GM21447 (cell line): ENCODE results near the gene ZBTB12.
"Not testable (repeated sequence)": the region's sequence is repeated elsewhere in the genome, so short reads cannot be mapped to it uniquely, and the experiment has no call there.

Source experiments
- ATAC-seq: cut with Tn5 transposase; IDR thresholded peaks from one replicate; pipeline ENCODE4 v1.9.1; 2021; ENCODE audit not compliant: unreplicated experiment

ZBTB12 gene

DNA sequence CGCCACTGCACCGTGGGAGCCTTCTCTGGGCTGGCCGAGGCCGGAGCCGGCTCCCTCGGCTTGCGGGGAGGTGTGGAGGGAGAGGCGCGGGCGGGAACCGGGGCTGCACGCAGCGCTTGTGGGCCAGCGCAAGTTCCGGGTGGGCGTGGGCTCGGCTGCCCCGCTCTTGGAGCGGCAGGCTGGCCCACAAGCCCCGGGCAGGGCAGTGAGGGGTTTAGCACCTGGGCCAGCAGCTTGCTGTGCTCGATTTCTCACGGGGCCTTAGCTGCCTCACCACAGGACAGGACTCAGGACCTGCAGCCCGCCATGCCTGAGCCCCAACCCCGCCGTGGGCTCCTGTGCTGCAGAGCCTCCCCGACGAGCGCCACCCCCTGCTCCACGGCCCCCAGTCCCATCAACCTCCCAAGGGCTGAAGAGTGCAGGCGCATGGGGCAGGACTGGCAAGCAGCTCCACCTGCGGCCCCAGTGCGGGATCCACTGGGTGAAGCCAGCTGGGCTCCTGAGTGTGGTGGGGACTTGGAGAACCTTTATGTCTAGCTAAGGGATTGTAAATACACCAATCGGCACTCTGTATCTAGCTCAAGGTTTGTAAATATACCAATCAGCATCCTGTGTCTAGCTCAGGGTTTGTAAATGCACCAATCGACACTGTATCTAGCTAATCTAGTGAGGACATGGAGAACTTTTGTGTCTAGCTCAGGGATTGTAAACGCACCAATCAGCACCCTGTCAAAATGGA lies 49.7 kb downstream of the ZBTB12 start:
- not testable (repeated sequence) for ATAC-seq

DNA sequence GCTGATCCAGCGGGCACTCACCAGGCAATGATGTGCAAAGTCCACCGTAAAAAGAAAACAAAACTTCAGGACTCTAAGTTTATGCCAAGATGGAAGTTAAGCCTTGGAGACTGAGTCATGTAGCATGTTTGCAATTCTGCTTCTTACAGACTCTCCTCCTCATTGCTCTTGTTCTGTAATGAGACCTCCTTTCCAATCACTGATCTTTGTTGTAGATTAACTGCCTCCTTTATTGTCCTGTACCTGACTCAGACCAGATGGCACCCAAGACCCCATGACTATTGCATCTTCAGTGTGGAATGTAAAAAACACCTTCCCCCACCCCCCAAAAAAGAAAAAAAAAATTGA lies 50.4 kb downstream of the ZBTB12 start:
- ATAC-seq, result no peak

DNA sequence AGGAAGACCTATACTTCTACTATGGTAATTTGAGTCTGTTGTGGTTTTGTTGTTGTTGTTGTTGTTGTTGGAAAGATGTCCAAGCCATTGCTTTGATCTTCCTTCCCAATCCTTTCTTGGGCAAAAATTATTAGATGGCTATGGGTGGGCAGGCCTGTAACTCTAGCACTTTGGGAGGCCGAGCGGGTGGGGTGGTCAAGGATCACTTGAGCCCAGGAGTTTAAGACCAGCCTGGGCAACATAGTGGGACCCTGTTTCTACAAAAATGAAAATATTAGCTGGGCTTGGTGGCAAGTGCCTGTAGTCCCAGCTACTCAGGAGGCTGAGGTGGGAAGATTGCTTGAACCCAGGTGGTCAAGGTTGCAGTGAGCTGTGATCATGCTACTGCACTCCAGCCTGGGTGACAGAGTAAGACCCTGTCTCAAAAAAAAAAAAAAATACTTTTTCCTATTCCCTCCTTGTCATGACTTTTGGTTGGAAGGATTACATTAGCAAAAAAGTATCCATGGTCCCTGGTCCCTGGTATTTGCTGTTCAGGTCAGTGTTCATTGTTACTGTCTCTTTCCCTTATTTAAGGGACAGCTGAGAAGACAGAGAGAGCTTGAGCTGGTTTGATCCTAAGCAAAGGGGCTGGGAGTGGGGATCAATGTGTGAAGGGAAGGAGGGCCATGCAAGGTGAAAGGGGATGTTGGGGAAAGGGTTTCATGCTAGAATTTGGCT lies 51.0 kb downstream of the ZBTB12 start:
- no peak for ATAC-seq
